ENCODE measurements around the gene SGPP2.

GRCh38 chr2:222477962-222478608, 53.7 kb downstream of the SGPP2 start:
- no peak for TF ChIP-seq POLR2A (IDR thresholded peaks at IDR 0.05)
- TF ChIP-seq CTCF (IDR thresholded peaks at IDR 0.05), result no peak
